K562 (cell line): ENCODE data around the gene STX1A. TPM values are rescaled to one million over a fixed set of nuclear protein-coding genes. Genes with fewer than 3 reads are reported as not detected.
A peak's percentile ranks its signal among the peaks of the same experiment; 100 is the strongest.

Experiments used
- CREB1 ChIP-seq, 2 experiments: sonication (generic) in 1 of 2; formaldehyde crosslinking in 1 of 2; IDR thresholded peaks; 2 replicates each; pipeline versions ENCODE4 v1.6.1 to v1.8.0; 2012 to 2022; ENCODE audit warnings: inconsistent platforms in 1 of 2, mild to moderate bottlenecking in 1 of 2, missing genetic modification reagents in 1 of 2, moderate library complexity in 1 of 2
- EGR1 ChIP-seq: fragments of 450-650 bp; conservative IDR thresholded peaks from 2 replicates; pipeline ENCODE4 v1.6.1; 2017; ENCODE audit warnings: mild to moderate bottlenecking
- EHMT2 ChIP-seq: fragments of 450-650 bp; IDR thresholded peaks from 2 replicates; pipeline ENCODE4 v1.6.1; 2018; ENCODE audit warnings: antibody characterized with exemption
- FUS ChIP-seq: fragments of 200-400 bp; formaldehyde crosslinking; optimal IDR thresholded peaks from 2 replicates; pipeline ENCODE3; 2017; ENCODE audit warnings: low read depth, low read length
- HMGN3 ChIP-seq: IDR thresholded peaks from 2 replicates; pipeline ENCODE4 v1.6.1; 2011; ENCODE audit warnings: borderline replicate concordance, low read depth, mild to moderate bottlenecking, mixed read lengths, low read length; ENCODE audit not compliant: insufficient read length; ENCODE audit errors: extremely low read depth
- KDM4B ChIP-seq, 2 experiments: fragments of 450-650 bp in 1 of 2; sonication (generic) in 1 of 2; IDR thresholded peaks; 2 replicates each; pipeline ENCODE4 v1.6.1; 2016 to 2017; ENCODE audit warnings: borderline replicate concordance in 2 of 2, antibody characterized with exemption in 1 of 2, low read depth in 1 of 2, mild to moderate bottlenecking in 1 of 2
- KDM5B ChIP-seq: fragments of 200-600 bp; sonication (generic); IDR thresholded peaks from 2 replicates; pipeline ENCODE4 v1.6.1; 2012; ENCODE audit warnings: low read depth, mild to moderate bottlenecking, moderate library complexity, low read length, control low read depth, inconsistent platforms; ENCODE audit not compliant: insufficient replicate concordance
- KLF13 ChIP-seq: fragments of 450-650 bp; IDR thresholded peaks from 2 replicates; pipeline ENCODE4 v1.6.1; 2016; ENCODE audit warnings: missing genetic modification characterization, low read depth, mild to moderate bottlenecking, missing compliant biosample characterization, moderate library complexity, borderline replicate concordance
- KLF6 ChIP-seq: fragments of 250-450 bp; sonication (Bioruptor Pico); IDR thresholded peaks from 2 replicates; pipeline ENCODE4 v1.4.0; 2020; ENCODE audit warnings: mild to moderate bottlenecking, moderate library complexity, borderline replicate concordance
- MCM2 ChIP-seq: fragments of 450-650 bp; IDR thresholded peaks from 2 replicates; pipeline ENCODE4 v1.6.1; 2017; ENCODE audit warnings: low read depth, mild to moderate bottlenecking
- MEF2A ChIP-seq: IDR thresholded peaks from 2 replicates; pipeline ENCODE4 v1.6.1; 2011; ENCODE audit warnings: low read depth, mild to moderate bottlenecking, low read length, moderate library complexity; ENCODE audit not compliant: control insufficient read depth
- MYBL2 ChIP-seq, 2 experiments: fragments of 450-650 bp in 1 of 2; sonication (generic) in 1 of 2; formaldehyde crosslinking in 1 of 2; IDR thresholded peaks; 2 replicates each; pipeline versions ENCODE4 v1.6.1 to v1.8.1; 2017 to 2022; ENCODE audit warnings: borderline replicate concordance in 1 of 2, inconsistent platforms in 1 of 2, low read depth in 1 of 2, mild to moderate bottlenecking in 1 of 2, missing genetic modification reagents in 1 of 2, moderate library complexity in 1 of 2
- NR4A1 ChIP-seq, 2 experiments: fragments of 250-450 bp in 1 of 2; fragments of 450-650 bp in 1 of 2; sonication (Bioruptor Pico) in 1 of 2; IDR thresholded peaks; 2 replicates each; pipeline versions ENCODE4 v1.4.0 to v1.6.1; 2016 to 2020; ENCODE audit warnings: mild to moderate bottlenecking in 2 of 2, missing compliant biosample characterization in 1 of 2, missing genetic modification characterization in 1 of 2, moderate library complexity in 1 of 2
- RCOR1 ChIP-seq, 2 experiments: IDR thresholded peaks; 2 replicates each; pipeline ENCODE4 v1.6.1; 2012; ENCODE audit warnings: low read depth in 2 of 2, low read length in 2 of 2, borderline replicate concordance in 1 of 2, improper control_type of control experiment in 1 of 2
- RFX7 ChIP-seq: fragments of 250-450 bp; sonication (Bioruptor Pico); IDR thresholded peaks from 2 replicates; pipeline ENCODE4 v1.5.1; 2021; ENCODE audit warnings: mild to moderate bottlenecking
- TAF7 ChIP-seq: fragments of 450-650 bp; IDR thresholded peaks from 2 replicates; pipeline ENCODE4 v1.6.1; 2016; ENCODE audit warnings: missing genetic modification characterization, missing compliant biosample characterization
- THRB ChIP-seq: fragments of 450-650 bp; formaldehyde crosslinking; conservative IDR thresholded peaks from 2 replicates; pipeline ENCODE4 v1.4.0; 2022; ENCODE audit warnings: mild to moderate bottlenecking, missing genetic modification characterization
- ZC3H11A ChIP-seq: IDR thresholded peaks from 2 replicates; pipeline ENCODE4 v1.6.1; 2012; ENCODE audit warnings: low read depth, low read length, improper control_type of control experiment
- ZNF592 ChIP-seq: fragments of 450-650 bp; IDR thresholded peaks from 2 replicates; pipeline ENCODE4 v1.6.1; 2017; ENCODE audit warnings: antibody characterized with exemption, mild to moderate bottlenecking
- ZNF644 ChIP-seq: fragments of 200-800 bp; sonication (Bioruptor generic); IDR thresholded peaks from 2 replicates; pipeline ENCODE4 v1.6.1; 2016; ENCODE audit warnings: low read depth, missing genetic modification characterization, missing compliant biosample characterization
- ZNF79 ChIP-seq: fragments of 250-450 bp; sonication (Bioruptor Pico); IDR thresholded peaks from 2 replicates; pipeline ENCODE4 v1.4.0; 2020; ENCODE audit warnings: low read depth, mild to moderate bottlenecking, moderate library complexity
- polyA plus RNA-seq, 8 experiments: library from polyadenylated mRNA; depleted of rRNA in 4 of 8; stranded (reverse) in 5 of 8; unstranded in 3 of 8; fragments of >200 nt; fragmentation: Nextera tagmentation in 2 of 8; fragmentation: Illumina TruSeq in 1 of 8; extraction: Ambion mirVana in 2 of 8; extraction: Trizol in 1 of 8; gene quantifications; 2 replicates each; pipeline versions ENCODE4 v1.2.1 to v1.2.3, GENCODE V29; 2011 to 2014; ENCODE audit warnings: inconsistent platforms in 1 of 8, missing spikeins in 1 of 8
- total RNA-seq, 7 experiments: library from RNA; depleted of rRNA in 6 of 7; stranded (reverse); fragments of >200 nt in 6 of 7; fragmentation: Illumina TruSeq in 2 of 7; extraction: Trizol in 2 of 7; gene quantifications; 2 replicates each; pipeline versions ENCODE4 v1.2.1 to v1.2.3, GENCODE V29; 2011 to 2021; ENCODE audit warnings: low replicate concordance in 1 of 7

STX1A gene
- total and polyA plus RNA-seq, 9 of the 15 experiments (the other 6 are each of a cell fraction or from before 2014, with no cell fraction given), result 0.04 to 15.1 (median 6.3) TPM

GRCh38 chr7:73738612-73739386, 19.3 kb upstream of the STX1A start, which contains the start of gene ABHD11 (continued):
- TF ChIP-seq ZNF592, result no peak; the same call in none of the 2 replicates
- no peak for TF ChIP-seq ZNF644 (tag)
- TF ChIP-seq TAF7 (tag), result peak; percentile 37; the same call in 1 of the 2 replicates
- TF ChIP-seq KLF6, result peak; percentile 47; the same call in 1 of the 2 replicates
- TF ChIP-seq KLF13 (tag), result no peak
- no peak for TF ChIP-seq RFX7
- peak; percentile 97 for TF ChIP-seq HMGN3
- no peak for TF ChIP-seq ZNF79 (CRISPR knock-in tag)
- no peak for TF ChIP-seq EHMT2
- no peak for TF ChIP-seq MYBL2 (IDR thresholded peaks at IDR 0.05; ENCODE audit: low read depth)
- TF ChIP-seq MYBL2 (CRISPR knock-in tag; IDR thresholded peaks at IDR 0.05; ENCODE audit: borderline replicate concordance), result no peak
- peak; percentile 86 for TF ChIP-seq KDM5B
- no peak for TF ChIP-seq ZC3H11A
- TF ChIP-seq KDM4B (IDR thresholded peaks at IDR 0.05; ENCODE audit: borderline replicate concordance in 2 of 2, low read depth in 1 of 2), result peak in 1 of 2 experiments; percentile 74; a peak in 1 of 4 replicates
- TF ChIP-seq MCM2, result no peak
- peak in 1 of 2 experiments; percentile 36; a peak in 2 of 4 replicates for TF ChIP-seq RCOR1 (IDR thresholded peaks at IDR 0.05; ENCODE audit: borderline replicate concordance in 1 of 2, low read depth in 2 of 2, low read length in 2 of 2)
- TF ChIP-seq NR4A1 (CRISPR knock-in tag; IDR thresholded peaks at IDR 0.05), result peak; percentile 86; the same call in 1 of the 2 replicates
- TF ChIP-seq NR4A1 (tag; IDR thresholded peaks at IDR 0.05), result peak; percentile 66; the same call in 1 of the 2 replicates
- TF ChIP-seq MEF2A, result no peak
- TF ChIP-seq FUS, result no peak
- TF ChIP-seq CREB1 (IDR thresholded peaks at IDR 0.05), result peak; percentile 76
- TF ChIP-seq CREB1 (CRISPR knock-in tag; IDR thresholded peaks at IDR 0.05), result peak; percentile 76
- no peak for TF ChIP-seq THRB
- TF ChIP-seq EGR1, result peak; percentile 71
